AG10803 (cell line): ENCODE data around the gene YBX2.

ENCODE experiments used
- DNase-seq: peaks from one replicate; pipeline ENCODE4 v3.0.0; 2010; ENCODE audit warnings: low read depth
- H3K4me3 ChIP-seq: 2 replicates; pipeline ENCODE4 v1.5.1; 2011; ENCODE audit warnings: mild to moderate bottlenecking, low read length, control low read depth
- CTCF ChIP-seq: conservative IDR thresholded peaks from 2 replicates; pipeline ENCODE4 v1.5.1; 2011; ENCODE audit warnings: mild to moderate bottlenecking, low read length, control low read depth, inconsistent platforms

The YBX2 gene

GRCh38 chr17:7306911-7307685 is 12.7 kb upstream of the YBX2 start, which contains the start of gene EIF5A:
Gene EIF5A (plus strand): TSS chr17:7307628. CDS start chr17:7309636, 2,008 bp downstream.
- H3K4me3 ChIP-seq, result peak within 1 kb of the TSS; percentile 93
- TF ChIP-seq CTCF, result no peak
- DNase-seq, result peak; percentile 100

GRCh38 chr17:7304179-7304578 is 9.7 kb upstream of the YBX2 start:
- H3K4me3 ChIP-seq, result no peak overlapping the region
- DNase-seq, result no peak
- no peak for TF ChIP-seq CTCF

GRCh38 chr17:7296189-7296861 is 1.9 kb upstream of the YBX2 start:
- no peak overlapping the region for H3K4me3 ChIP-seq
- DNase-seq, result peak; percentile 79
- peak; percentile 56 for TF ChIP-seq CTCF

- DNase-seq, result no peak
- no peak for TF ChIP-seq CTCF
- H3K4me3 ChIP-seq, result no peak overlapping the region
Measured at GRCh38 chr17:7295230-7296180, 1.1 kb upstream of the YBX2 start.

GRCh38 chr17:7293816-7294613 is 424 bp downstream of the YBX2 start:
- H3K4me3 ChIP-seq, result no peak overlapping the region
- TF ChIP-seq CTCF, result no peak
- DNase-seq, result no peak

GRCh38 chr17:7293159-7293558 is 1.3 kb downstream of the YBX2 start:
- no peak overlapping the region for H3K4me3 ChIP-seq
- no peak for DNase-seq
- TF ChIP-seq CTCF, result no peak
